GM21717 (cell line): Measurements from ENCODE around the gene CLIC4.
"Not testable (repeated sequence)": the region's sequence is repeated elsewhere in the genome, so short reads cannot be mapped to it uniquely, and the experiment has no call there.

Experiments used
- ATAC-seq: cut with Tn5 transposase; IDR thresholded peaks from one replicate; pipeline ENCODE4 v1.9.1; 2021; ENCODE audit warnings: mild to moderate bottlenecking, moderate library complexity; ENCODE audit not compliant: unreplicated experiment

Gene CLIC4

DNA sequence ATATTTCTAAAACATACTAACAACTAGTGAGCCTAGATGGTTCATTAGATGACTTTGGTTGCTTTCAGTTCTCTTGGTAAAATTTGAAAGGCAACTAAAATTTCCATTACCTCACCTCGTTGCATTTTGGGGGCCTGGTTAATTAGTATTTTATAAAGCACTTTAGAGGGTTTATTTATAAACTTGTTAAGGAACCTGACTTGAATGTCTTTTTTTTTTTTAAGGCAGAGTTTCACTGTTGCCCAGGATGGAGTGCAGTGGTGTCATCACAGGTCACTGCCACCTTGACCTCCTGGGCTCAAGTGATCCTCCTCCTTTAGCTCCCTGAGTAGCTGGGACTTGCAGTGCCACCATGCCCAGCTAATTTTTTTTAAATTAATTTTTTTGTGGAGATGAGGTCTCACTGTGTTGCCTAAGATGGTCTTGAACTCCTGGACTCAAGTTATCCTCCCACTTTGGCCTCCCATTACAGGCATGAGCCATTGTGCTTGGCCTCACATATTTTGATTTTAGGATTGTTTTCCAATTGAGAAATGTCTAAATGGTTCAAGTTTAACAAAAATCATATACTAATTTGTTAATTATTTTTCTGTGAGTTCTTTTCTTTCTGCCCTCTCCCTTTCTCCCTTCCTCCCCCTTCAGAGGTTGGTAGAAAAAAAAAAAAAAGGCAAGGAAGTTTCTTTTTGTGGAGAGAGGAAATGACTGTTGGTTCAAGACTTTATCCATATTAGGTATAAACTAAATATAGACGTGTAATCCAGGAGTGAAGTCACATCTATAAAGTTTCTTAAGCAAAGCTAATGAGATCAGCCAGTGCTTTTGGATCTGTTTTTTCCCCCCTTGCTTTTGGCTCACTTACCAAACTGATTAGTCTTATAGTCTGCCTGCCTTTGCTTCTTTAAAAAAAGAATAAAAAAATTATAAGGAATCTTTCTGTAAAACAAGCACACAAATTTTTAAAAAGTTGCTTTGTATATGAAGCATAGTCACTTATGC is 24.7 kb downstream of the CLIC4 start:
- no peak for ATAC-seq

DNA sequence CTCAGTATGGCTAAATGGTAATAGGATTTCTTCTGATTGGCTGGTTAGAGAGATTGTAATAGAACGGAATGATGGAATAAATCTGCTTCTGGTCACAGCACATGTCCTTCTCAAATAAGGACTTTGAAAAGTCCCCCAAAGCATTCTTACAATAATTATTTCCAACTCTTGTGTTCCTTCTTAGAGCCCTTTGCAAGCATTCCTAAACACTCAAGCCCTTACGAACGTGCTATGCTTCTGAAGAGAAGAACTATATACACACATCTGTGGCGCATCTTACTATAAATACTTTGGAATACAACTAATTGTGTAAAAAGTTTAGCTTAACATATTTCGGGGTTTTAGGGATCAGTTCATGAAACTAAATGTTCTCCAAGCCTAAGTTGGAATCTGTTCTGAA is 25.6 kb downstream of the CLIC4 start:
- no peak for ATAC-seq

DNA sequence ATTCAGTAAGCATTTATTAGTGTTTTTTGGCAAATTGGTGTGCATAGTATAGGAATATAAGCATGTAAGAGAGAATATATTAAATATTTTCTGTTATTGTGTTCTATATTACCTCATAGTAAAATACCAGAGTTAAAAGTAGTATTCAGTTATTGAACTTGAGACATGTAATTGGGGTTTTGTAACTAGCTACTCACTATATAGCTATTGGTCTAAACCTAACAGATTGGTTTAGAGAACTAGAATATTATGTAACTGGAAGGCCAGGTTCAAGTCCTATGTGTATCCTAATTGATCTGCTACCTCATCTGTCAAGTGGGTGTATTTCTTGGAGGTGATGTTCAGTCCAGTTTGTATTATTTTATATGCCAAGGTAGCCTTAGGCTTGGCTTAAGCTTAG is 26.3 kb downstream of the CLIC4 start:
- no peak for ATAC-seq

DNA sequence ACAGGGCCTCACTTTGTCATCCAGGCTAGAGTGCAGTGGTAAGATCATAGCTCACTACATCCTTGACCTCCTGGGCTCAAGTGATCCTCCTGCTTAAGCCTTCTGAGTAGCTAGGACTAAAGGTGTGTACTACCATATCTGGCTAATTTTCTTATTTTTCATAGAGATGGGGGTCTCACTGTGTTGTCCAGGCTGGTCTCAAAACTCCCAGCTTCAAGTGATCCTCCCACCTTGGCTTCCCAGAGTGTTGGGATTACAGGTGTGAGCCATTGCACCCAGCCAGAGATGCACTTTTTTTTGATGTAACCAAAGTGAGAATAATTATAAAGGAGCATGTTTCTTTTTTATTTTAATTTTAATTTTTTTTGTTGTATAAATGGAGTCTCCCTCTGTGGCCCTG is 28.4 kb downstream of the CLIC4 start:
- ATAC-seq, result no peak

DNA sequence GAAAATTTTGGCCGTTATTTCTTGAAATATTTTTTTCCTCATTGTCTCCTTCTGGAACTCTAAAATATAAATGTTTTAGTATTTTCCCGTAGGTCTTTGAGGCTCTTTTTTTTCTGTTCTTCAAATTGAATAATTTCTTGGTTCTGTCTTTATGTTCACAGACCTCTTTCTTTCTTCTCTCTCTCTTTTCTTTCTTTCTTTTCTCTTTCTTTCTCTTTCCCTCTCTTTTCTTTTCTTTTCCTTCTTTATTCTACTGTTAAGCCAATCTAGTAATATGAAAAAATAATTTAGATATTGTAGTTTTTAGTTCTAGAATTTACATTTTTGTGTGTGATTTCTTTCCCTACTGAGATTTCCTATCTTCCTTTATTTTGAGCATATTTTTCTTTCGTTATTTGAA is 30.1 kb downstream of the CLIC4 start:
- ATAC-seq, result no peak

DNA sequence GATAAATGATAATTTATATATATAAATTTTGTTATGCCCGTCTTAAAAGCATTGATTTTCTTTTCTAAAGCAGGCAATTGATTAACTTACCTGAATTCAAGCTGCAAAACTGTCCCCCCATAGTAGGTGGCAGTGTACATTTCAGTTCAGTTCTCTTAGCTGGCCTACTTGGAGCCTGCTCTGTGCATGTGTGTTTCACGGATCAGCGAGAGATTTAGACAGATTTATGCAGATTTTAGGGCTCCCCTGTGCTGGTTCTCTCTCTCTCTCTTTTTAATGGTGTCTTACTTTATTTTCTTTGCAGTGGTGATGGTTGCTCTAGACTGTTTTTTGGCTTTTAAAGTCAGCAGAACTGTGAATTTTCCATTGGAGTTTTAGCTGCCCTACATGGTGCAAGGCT is 30.7 kb downstream of the CLIC4 start:
- no peak for ATAC-seq

DNA sequence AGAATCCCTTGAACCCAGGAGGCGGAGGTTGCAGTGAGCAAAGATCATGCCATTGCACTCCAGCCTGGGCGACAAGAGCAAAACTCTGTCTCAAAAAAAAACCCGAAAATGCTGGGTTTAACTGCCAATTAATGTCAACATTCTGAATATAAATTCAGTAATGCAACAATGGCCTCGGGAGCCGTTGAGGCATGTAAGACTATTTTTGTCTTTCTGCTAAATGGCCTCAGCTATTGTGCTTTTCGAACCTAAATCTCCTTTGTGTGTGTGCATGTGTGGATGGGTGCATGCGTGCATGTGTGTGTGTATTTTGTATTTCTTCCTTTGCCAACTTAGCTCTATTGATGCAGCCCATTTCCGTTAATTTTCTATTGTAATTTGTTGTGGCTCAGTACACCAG is 31.6 kb downstream of the CLIC4 start:
- no peak for ATAC-seq

DNA sequence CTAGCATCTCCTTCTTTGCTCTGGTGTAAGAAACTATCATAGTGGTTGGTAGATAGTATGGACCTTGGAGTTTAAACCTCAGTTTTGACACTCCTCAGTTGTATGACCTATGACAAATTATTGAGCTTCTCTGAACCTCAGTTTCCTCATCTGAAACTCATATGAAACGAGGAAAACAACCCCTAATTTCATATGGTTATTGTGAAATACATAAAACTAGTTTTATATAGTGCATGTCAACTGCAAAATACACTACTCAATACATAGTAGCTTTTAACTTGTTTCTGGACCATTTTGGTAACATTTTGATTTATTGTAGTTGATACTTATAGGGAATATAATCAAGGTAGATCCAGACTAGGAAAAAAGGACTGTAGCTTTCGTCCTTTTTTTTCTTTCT is 32.9 kb downstream of the CLIC4 start:
- no peak for ATAC-seq

DNA sequence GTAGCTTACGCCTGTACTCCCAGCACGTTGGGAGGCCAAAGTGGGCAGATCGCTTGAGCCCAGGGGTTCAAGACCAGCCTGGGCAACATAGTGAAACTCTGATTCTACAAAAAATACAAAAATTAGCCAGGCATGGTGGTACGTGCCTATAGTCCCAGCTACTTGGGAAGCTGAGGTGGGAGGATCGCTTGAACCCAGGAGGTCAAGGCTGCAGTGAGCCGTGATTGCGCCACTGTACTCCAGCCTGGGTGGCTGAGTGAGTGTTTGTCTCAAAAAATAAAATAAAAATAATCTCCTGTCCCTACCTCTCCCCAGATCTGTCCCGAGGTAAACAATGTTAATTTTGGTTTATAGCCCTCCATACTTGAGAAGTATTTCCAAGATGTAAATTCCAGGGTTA is 34.0 kb downstream of the CLIC4 start:
- not testable (repeated sequence) for ATAC-seq

DNA sequence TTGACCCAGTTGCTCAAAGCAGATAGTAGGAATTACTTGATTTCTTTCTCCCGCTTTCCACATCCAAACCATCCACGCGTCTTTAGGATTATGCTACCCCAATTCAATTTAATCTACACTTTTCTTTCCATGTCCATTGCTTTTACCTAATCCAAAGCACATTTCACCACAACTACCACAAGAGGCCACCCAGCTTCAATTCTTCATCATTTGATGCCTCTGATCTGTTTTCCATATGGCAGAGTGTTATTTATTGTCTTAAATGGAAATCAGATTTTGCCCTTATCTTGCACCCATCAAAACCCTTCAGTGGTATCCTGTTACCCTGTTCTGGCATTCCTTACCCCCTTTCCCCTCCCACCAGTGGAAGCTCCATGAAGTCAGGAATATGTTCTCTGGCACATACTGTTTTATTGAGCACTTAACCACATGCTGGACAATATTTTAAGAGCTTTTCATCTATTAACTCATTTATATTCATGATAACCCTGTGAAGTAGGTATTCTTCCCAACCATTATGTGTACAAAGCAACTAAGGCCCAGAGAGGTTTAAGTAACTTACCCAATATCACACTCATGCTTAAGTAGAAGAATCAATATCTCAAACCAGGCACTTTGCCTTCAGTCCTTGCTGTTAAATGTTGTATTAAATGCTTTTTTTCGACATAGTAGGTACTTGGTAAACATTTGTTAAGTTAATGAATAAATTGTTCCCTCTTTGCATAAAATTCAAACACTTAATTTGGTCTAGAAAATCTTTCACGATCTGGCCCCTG is 34.6 kb downstream of the CLIC4 start:
- no peak for ATAC-seq

DNA sequence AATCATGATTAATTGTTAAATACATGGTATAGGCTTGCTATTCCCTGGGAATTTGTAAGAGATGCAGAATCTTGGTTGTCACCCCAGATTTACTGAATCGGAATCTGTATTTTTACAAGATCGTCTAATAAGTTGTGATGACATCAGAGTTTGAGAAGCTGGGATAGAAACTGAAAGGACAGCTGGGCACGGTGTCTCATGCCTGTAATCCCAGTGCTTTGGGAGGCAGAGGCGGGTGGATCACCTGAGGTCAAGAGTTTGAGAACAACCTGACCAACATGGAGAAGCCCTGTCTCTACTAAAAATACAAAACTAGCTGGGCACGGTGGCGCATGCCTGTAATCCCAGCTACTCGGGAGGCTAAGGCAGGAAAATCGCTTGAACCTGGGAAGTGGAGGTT is 35.4 kb downstream of the CLIC4 start:
- not testable (repeated sequence) for ATAC-seq

DNA sequence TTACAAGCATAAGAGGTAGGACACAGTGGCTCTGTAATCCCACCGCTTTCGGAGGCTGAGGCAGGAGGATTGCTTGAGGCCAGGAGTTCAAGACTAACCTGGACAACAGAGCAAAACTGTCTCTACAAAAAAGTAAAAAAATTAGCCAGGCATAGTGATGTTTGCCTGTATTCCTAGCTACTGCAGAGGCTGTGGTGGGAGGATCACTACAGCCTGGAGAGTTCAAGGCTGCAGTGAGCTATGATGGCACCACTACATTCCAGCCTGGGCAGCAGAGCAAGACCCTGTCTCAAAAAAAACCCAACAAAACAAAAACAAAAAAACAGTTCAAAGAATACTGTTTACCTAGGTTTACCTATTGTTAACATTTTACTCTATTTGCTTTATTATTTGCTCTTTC is 37.4 kb downstream of the CLIC4 start:
- ATAC-seq, result no peak

DNA sequence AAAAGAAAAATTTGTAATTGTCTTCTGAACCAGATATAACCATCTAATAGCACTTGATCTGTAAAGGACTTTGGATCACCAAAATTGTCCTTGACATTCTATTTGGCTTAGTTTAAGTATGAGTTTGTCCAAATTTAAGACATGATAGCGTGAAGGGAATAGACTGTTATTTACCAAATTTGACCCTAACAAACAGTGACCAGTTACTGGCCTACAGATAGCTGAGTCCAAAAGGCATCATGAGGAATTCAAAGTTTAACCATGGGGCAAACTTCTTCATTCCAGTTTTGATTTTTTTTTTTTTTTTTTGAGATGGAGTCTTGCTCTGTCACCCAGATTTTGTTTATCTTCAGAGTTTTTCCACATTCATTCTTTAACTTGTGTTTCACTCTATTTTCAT is 38.5 kb downstream of the CLIC4 start:
- no peak for ATAC-seq

DNA sequence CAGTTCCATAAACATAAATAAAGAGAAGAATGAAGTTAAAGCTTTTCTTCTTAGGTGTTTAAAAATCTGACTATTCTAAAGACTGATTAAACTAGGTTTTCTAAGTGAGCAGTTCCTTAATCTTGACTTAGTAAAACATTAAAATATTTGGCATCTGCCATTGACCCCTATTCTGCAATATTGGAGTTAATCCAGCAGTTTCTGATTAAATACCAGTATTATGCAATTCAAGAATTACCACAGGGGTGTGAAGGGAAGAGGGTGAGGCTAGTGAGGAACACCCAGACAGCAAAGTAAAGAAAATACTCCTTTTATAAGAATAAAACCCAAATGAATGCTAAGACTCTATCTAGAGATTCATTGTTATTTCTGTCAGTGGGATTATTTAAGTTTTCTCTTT is 40.9 kb downstream of the CLIC4 start:
- no peak for ATAC-seq

DNA sequence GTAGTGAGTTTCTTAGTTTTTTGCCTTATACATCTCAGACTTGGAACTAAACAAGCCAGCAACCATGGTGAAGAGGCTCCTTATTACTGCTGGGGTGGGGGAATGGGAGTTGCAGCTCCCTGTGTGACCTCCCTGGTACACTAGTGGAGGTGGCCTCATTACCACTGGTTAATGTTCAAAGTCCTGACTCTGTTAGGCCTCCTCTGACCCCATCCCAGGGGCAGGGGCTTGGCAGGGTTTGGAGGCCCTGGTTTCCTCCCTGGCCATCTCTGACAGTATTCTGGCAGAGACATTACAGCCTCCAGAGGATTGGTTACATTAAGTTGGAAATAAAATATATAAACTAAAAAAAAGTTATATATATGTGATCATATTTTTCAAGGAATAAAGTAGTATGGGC is 45.2 kb downstream of the CLIC4 start:
- ATAC-seq, result no peak

DNA sequence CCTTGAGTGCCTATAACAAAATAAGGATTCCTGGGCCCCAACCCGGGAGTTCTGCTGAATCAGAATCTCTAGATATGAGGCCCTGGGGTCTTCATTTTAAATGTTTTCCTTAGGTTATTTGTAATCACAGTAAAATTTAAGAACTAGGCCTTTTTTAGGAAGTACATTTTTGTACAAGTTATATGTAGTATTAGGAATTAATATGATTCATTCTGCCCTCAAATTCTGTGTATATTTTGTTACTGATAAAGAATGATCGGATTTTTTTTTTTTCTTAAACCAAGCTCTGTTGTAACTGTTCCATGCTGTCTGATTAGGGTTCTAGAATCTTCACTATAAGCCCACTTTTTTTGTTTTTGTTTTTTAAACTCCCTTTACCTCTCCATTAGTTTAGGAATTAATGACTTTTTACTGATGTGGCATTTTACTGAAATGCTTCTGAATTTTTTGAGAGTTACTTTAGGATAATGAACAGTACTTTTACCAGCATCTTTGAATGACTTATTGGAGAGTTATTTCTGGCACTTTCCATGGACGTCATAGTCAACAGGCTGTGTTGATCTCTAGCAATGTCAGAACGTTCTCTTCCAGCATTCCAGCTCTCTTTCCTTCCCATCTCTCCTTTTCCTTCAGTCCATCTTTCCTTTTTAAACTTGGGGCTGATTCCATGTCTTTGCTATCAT is 48.3 kb downstream of the CLIC4 start:
- no peak for ATAC-seq

DNA sequence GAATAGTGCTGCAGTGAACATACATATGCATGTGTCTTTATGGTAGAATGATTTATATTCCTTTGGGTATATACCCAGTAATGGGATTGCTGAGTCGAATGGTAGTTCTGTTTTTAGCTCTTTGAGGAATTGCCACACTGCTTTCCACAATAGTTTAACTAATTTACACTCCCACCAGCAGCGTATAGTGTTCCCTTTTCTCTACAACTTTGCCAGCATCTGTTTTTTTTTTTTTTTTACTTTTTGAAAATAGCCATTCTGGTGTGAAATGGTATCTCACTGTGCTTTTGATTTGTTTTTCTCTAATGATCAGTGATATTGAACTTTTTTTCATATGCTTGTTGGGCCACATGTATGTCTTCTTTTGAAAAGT is 48.9 kb downstream of the CLIC4 start:
- ATAC-seq, result not testable (repeated sequence)

DNA sequence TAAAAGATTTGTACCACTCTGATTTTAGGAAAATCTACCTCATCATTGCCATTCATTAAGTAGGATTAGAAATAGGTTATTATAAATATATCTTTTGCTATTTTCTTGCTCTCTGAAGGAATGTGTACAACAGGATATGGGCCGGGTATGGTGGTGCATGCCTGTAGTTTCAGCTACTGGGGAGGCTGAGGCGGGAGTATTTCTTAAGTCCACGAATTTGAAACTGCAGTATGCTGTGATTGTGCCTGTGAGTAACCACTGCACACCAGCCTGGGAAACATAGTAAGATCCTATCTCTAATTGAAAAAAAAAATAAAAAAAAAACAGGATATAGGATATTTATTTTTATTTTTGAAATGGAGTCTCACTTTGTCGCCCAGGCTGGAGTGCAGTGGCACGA is 50.0 kb downstream of the CLIC4 start:
- no peak for ATAC-seq

DNA sequence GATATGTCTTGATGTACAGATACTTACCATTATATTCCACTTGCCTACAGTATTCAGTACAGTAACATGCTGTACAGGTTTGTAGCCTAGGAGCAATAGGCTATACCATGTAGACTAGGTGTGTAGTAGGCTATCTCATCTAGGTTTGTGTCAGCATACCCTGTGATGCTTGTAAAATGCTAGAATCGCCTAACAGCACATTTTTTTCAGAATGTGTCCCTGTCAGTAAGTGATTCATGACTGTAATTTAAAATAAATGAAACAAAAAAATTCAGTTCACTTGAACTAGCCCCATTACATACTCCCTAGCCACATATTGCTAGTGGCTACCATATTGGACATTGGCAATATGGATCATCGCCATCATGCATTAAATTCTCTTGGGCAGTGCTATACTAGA is 51.3 kb downstream of the CLIC4 start:
- no peak for ATAC-seq

DNA sequence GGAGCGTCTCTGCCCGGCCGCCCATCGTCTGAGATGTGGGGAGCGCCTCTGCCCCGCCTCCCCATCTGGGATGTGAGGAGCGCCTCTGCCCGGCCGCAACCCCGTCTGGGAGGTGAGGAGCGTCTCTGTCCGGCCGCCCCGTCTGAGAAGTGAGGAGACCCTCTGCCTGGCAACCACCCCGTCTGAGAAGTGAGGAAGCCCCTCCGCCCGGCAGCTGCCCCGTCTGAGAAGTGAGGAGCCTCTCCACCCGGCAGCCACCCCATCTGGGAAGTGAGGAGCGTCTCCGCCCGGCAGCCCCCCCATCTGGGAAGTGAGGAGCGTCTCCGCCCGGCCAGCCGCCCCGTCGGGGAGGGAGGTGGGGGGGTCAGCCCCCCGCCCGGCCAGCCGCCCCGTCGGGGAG is 54.0 kb downstream of the CLIC4 start:
- not testable (repeated sequence) for ATAC-seq

DNA sequence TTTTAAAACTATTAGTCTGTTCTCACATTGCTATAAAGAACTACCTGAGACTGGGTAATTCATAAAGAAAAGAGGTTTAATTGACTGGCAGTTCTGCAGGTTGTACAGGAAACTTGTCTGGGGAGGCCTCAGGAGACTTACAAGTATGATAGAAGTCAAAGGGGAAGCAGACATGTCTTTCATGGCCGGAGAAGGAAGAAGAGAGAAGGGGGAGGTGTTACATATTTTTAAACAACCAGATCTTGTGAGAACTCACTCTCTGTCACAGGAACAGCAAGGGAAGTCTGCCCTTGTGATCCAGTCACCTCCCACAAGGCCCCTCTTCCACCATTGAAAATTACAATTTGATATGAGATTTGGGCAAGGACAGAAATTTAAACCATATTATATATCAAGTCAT is 55.9 kb downstream of the CLIC4 start:
- ATAC-seq, result no peak

DNA sequence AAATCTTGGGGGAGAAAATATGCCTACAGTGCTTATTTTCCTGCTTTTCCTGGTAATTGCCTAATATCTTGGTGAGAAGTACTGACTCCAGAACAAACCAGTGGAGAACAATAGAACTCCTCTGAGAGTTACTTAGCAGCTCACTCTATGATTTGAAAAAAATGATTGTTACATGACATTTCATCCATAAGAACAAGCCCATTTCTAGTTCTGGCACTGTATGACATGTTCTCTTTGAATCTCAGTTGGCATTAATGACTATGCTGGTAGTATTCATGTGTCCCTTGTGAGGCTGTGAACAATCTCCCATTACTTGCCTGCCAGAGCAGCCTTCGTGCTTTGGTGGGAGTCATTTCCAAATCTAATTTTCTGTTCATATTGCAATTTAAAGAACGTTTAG is 58.0 kb downstream of the CLIC4 start:
- ATAC-seq, result no peak
